Endometrium (tissue), 2 donors: ENCODE data around the gene KDM1A.

Experiments used
- FAIRE-seq: peaks from 2 replicates; lab custom pipeline; 2012; peaks lifted over from hg19 to GRCh38; lab: Jason Lieb, UNC
- donor health status: control.
- donor health status: control.

Gene KDM1A

DNA sequence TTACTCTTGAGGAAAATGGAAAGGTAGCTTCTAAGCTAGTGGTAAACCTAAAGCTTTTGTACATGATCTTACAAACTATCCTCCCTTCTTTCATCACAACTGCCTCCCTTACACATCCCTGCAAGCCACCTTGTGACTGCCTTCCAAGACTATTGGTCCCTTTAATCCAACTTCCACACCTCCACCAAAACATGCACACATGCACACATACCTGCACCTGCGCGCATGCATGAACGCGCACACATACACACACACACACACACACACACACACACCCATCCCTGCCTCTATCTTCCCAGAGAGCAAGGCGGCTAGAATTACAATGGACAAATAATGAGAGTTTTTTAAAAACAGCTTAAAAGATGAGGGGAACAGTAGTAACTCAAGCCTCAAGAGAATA lies 91.1 kb downstream of the KDM1A start:
- FAIRE-seq = no peak

GRCh38 chr1:23111600-23112535 lies 92.6 kb downstream of the KDM1A start:
- no peak for FAIRE-seq

DNA sequence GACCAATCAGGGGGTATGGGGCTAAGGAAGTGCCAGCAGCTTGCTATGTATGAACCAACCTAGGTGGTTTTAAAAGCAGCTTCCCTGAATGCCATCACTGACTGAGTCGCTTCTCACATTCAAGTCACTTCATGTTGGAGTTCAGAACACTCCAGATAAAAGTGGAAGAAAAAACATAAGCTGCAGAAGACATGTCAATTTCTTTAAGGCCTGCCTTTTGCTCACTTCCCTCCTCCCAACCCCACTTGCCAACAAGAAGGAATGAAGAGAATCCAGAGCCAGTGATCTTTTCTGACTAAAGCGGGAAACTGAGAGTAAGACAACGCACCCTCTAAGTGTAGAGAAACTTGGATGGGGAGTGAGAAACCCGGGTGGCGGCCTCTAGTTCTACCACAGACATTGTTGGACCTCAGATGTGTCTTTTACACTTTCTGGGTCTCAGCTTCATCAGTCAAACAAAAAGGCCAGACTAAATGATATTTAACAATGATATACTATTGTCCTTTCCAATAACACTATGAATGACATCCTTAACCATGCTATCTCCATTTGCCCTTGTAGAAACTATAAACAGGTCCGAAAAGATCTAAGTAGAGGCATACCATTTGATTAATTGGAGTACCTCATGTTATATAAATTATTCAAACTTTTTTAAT lies 95.3 kb downstream of the KDM1A start:
- no peak for FAIRE-seq

GRCh38 chr1:23116216-23116836 lies 97.1 kb downstream of the KDM1A start:
- FAIRE-seq = no peak

- FAIRE-seq = no peak
These were observed 97.8 kb downstream of the KDM1A start for GRCh38 chr1:23116921-23117699.

DNA sequence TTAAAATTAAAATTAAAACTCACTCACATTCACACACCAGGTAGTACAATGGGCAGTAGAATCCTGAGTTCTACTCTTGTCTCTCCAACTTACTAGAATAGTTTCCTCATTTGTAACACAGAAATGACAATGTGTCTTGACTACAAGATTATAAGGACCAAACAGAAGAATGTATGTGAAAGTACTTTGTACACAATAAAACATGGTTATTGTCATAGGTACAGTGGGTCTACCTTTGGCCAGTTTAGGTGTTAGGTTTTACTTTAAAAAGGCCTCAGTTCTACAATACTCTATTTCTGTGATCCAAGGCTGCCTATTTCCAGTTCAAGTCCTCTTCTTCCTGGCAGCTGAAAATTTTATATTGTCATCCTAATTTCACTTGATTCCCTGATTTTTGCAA lies 99.1 kb downstream of the KDM1A start:
- FAIRE-seq = no peak

GRCh38 chr1:23118957-23119792 lies 99.9 kb downstream of the KDM1A start:
- FAIRE-seq = no peak

GRCh38 chr1:23120383-23120782 lies 101.1 kb downstream of the KDM1A start:
- FAIRE-seq = no peak

DNA sequence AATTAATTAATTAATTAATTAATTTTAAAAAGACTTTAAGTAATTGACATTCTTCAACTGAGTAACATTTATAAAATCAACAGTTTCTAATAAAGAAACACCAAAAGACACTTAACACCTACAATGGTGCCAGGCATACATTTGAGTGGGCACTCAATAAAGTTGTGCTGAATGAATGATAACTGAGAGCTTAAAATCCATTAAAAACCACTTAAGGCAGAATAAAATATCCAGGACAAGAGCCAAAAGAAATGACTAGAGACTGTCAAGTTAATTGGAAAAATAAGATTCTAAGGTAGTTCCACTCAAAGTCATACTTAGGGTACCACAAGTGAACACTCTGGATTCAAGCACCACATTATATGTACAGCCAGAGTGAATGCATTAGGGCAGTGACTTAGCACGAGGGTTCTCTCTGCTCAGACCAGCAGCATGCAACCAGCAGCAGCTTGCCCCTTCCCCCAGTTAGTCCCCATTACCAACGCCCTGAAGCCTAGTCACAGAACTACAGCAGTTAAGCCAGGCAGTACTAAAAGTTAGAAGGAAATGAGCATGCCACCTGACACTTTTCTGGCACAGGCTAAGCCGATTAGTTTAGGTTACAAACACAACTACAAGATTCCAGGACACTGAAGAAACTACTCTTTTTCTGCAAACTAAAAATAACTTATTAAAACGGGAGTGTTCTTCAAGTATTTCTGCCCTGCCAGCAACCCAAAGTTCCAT lies 102.9 kb downstream of the KDM1A start:
- FAIRE-seq = no peak

GRCh38 chr1:23122796-23123195 lies 103.5 kb downstream of the KDM1A start:
- FAIRE-seq = no peak

- FAIRE-seq = no peak
These were observed 104.3 kb downstream of the KDM1A start for GRCh38 chr1:23123528-23123927.

- no peak for FAIRE-seq
These were observed 105.2 kb downstream of the KDM1A start for GRCh38 chr1:23124259-23125026.

GRCh38 chr1:23125489-23125888 lies 106.2 kb downstream of the KDM1A start:
- FAIRE-seq = no peak

DNA sequence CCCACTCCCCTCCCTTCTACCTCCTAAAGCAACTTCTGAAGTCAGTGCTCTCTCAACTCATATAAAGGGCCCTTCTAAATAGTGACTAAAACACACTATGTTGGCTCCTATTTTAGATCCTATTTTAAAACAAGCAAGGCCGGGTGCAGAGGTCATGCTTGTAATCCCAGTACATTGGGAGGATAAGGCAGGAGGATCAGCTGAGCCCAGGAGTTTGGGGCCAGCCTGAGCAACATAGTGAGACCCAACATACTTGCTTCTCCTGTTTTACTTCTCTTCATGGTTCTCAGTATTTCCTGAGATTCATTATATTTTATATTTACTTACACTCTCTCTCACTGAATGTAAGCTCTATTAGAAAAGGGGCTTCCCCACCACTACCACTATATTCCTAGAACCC lies 106.9 kb downstream of the KDM1A start:
- FAIRE-seq = no peak

GRCh38 chr1:23126801-23127200 lies 107.5 kb downstream of the KDM1A start:
- no peak for FAIRE-seq

DNA sequence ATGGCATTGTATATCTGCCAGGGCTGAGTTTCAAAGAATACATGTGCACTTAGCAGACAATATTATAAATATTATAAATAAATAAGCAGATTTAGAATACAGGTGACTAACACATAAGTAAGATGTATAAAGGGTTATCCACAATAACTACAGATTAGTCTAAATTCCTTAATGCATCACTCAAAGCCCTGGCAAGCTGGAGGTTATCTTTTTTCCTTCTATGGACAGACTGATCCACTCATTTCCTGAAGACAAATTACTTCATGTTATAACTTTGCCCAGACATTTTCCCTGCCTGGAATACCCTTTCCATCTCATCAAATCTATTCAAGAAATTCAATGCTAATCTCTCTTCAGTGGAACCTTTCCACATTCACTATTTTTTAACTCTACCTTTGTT lies 110.6 kb downstream of the KDM1A start:
- FAIRE-seq = no peak

- no peak for FAIRE-seq
These were observed 112.8 kb downstream of the KDM1A start for GRCh38 chr1:23132033-23132432.
